GM12878 (cell line): ENCODE results near the gene SELPLG. TPM values are rescaled to one million over a fixed set of nuclear protein-coding genes. Genes with fewer than 3 reads are reported as not detected.
"Not testable (repeated sequence)": the region's sequence is repeated elsewhere in the genome, so short reads cannot be mapped to it uniquely, and the experiment has no call there.

Source experiments
- ATAC-seq: fragments of 200-7000 bp; cut with Tn5 transposase; 3 replicates; pipeline ENCODE4 v1.9.1; 2020; ENCODE audit warnings: mild to moderate bottlenecking, moderate library complexity
- BruUV-seq: library from RNA; stranded (reverse); fragments of 400-500 nt; replicated peaks from 2 replicates; lab custom pipeline; 2021; lab: Mats Ljungman, UMichigan
- CTCF ChIA-PET: fragments of 300-600 bp; sonication (Branson Sonifier 250); formaldehyde crosslinking; extraction: SDS; loops from one replicate; lab custom pipeline; 2021; ENCODE audit warnings: inconsistent platforms; lab: Yijun Ruan, JAX
- POLR2A ChIA-PET: fragments of 350-600 bp; formaldehyde crosslinking; extraction: SDS; loops from one replicate; lab custom pipeline; 2021; ENCODE audit warnings: inconsistent platforms; lab: Charles Lee
- RAD21 ChIA-PET: fragments of 300-600 bp; sonication (Branson Sonifier 250); formaldehyde crosslinking; loops from one replicate; lab custom pipeline; 2023; ENCODE audit warnings: antibody characterized with exemption; ENCODE audit not compliant: unreplicated experiment; lab: Charles Lee
- SMC1A ChIA-PET: fragments of 300-600 bp; sonication (Branson Sonifier 250); formaldehyde crosslinking; loops from one replicate; lab custom pipeline; 2023; ENCODE audit not compliant: unreplicated experiment, uncharacterized antibody; lab: Charles Lee
- DNase-seq: peaks from one replicate; pipeline ENCODE4 v3.0.0-alpha.2; 2011; ENCODE audit warnings: low read depth, low spot score
- FAIRE-seq: peaks from 3 replicates; lab custom pipeline; 2011; peaks lifted over from hg19 to GRCh38; lab: Jason Lieb, UNC
- H2AFZ ChIP-seq: 2 replicates; pipeline ENCODE4 v1.6.0; 2011; ENCODE audit warnings: low read depth, low read length, control low read depth; ENCODE audit not compliant: control insufficient read depth
- H3K27ac ChIP-seq: 2 replicates; pipeline ENCODE4 v1.5.1; 2011; ENCODE audit warnings: control low read depth; ENCODE audit not compliant: control insufficient read depth, insufficient read depth
- H3K27me3 ChIP-seq, 2 experiments: replicated peaks in 1 of 2; 2 replicates each; pipeline versions ENCODE4 v1.6.0 to v1.6.1; 2011; ENCODE audit warnings: low read length in 1 of 2; ENCODE audit not compliant: control insufficient read depth in 2 of 2, insufficient read depth in 2 of 2
- H3K36me3 ChIP-seq, 2 experiments: 2 replicates each; pipeline ENCODE4 v1.5.1; 2011; ENCODE audit warnings: low read length in 1 of 2; ENCODE audit not compliant: control insufficient read depth in 2 of 2, insufficient read depth in 2 of 2
- H3K4me1 ChIP-seq: 2 replicates; pipeline ENCODE4 v1.6.1; 2011; ENCODE audit warnings: mild to moderate bottlenecking, low read length, moderate library complexity, mixed read lengths; ENCODE audit not compliant: control insufficient read depth, insufficient read depth
- H3K4me2 ChIP-seq: 2 replicates; pipeline ENCODE4 v1.6.0; 2011; ENCODE audit warnings: control low read depth; ENCODE audit not compliant: control insufficient read depth, insufficient read depth
- H3K4me3 ChIP-seq: fragments of 200-600 bp; sonication (generic); 2 replicates; pipeline ENCODE4 v1.5.1; 2016
- H3K79me2 ChIP-seq: 2 replicates; pipeline ENCODE4 v1.6.0; 2011; ENCODE audit warnings: low read length; ENCODE audit not compliant: control insufficient read depth, insufficient read depth
- H3K9ac ChIP-seq: 2 replicates; pipeline ENCODE4 v1.8.0; 2011; ENCODE audit warnings: low read length, control low read depth, mixed read lengths; ENCODE audit not compliant: control insufficient read depth, insufficient read depth
- H3K9me3 ChIP-seq: replicated peaks from 3 replicates; pipeline ENCODE4 v1.5.1; 2011; ENCODE audit warnings: mild to moderate bottlenecking, low read length; ENCODE audit not compliant: control insufficient read depth, insufficient read depth
- H4K20me1 ChIP-seq: 2 replicates; pipeline ENCODE4 v1.6.0; 2011; ENCODE audit not compliant: control insufficient read depth, insufficient read depth
- SIN3A ChIP-seq: IDR thresholded peaks from 2 replicates; pipeline ENCODE4 v1.6.1; 2012; ENCODE audit warnings: low read depth, low read length, improper control_type of control experiment
- WGBS: methylation state at CpG from one replicate; pipeline ENCODE4 v1.1.6; 2016; ENCODE audit warnings: low lambda C conversion rate; ENCODE audit not compliant: insufficient replicate concordance, insufficient coverage; ENCODE audit errors: missing lambda C conversion rate; 5-methylcytosine and 5-hydroxymethylcytosine counted together
- in situ Hi-C: fragments of 300-500 bp; cut with MboI; formaldehyde crosslinking; loops from 9 replicates; pipeline ENCODE4 v1.14.3; 2018; ENCODE audit warnings: mixed read lengths
- intact Hi-C: fragments of 100-400 bp; cut with micrococcal nuclease; formaldehyde crosslinking; loops from one replicate; pipeline ENCODE4 v1.14.2; 2022; ENCODE audit not compliant: unreplicated experiment
- polyA plus RNA-seq, 11 experiments: library from polyadenylated mRNA; depleted of rRNA in 4 of 11; unstranded in 6 of 11; stranded (reverse) in 5 of 11; fragments of >200 nt; fragmentation: Nextera tagmentation in 4 of 11; fragmentation: Illumina TruSeq in 1 of 11; extraction: Ambion mirVana in 4 of 11; extraction: Trizol in 1 of 11; gene quantifications; 1 replicate in 1 of 11; 2 replicates in 10 of 11; pipeline versions ENCODE4 v1.2.1 to v1.2.3, GENCODE V29; 2011 to 2016; ENCODE audit warnings: inconsistent platforms in 2 of 11, missing spikeins in 2 of 11, low read depth in 1 of 11
- total RNA-seq, 4 experiments: library from RNA; depleted of rRNA in 3 of 4; stranded (reverse); fragments of >200 nt in 3 of 4; fragmentation: Illumina TruSeq in 1 of 4; extraction: Trizol in 1 of 4; gene quantifications; 2 replicates each; pipeline versions ENCODE4 v1.2.1 to v1.2.3, GENCODE V29; 2013 to 2021
- TF ChIP-seq, protein P1 (sequence below): IDR thresholded peaks from 2 replicates; pipeline ENCODE4 v1.6.1; 2012; ENCODE audit warnings: low read depth, low read length, improper control_type of control experiment
- TF ChIP-seq, protein P2 (sequence below): fragments of 450-650 bp; IDR thresholded peaks from 2 replicates; pipeline ENCODE4 v1.6.1; 2017; ENCODE audit warnings: low read depth, mild to moderate bottlenecking, moderate library complexity
- TF ChIP-seq, protein P3 (sequence below): IDR thresholded peaks from 2 replicates; pipeline ENCODE4 v1.6.1; 2012; ENCODE audit warnings: low read depth, low read length, improper control_type of control experiment

The SELPLG gene
- total and polyA plus RNA-seq, 10 of the 15 experiments (the other 5 are each of a cell fraction or from before 2014, with no cell fraction given): 3.2 to 32.3 (median 23.9) TPM

DNA sequence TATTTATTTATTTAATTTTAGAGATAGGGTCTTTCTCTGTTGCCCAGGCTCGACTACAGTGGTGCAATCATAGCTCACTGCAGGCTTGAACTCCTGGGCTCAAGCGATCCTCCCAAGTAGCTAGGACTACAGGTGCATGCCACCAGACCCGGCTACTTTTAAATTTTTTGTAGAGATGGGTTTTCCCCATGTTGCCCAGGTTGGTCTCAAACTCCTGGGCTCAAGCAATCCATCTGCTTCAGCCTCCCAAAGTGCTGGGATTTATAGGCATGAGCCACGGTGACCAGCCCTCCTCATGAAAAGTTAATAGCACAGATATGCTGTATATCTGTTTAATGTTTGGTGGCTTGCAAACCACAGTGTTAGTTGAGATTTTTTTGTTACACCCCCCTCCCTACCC is 2.4 kb downstream of the SELPLG start:
- intact Hi-C loops: loop anchor here (10.0 kb wide), 2 partner anchors 296 to 464 kb away; partner anchors contain the start of genes ALKBH2, CMKLR1 and UNG
- H2AFZ ChIP-seq, ATAC-seq, H3K27me3 ChIP-seq, H3K9me3 ChIP-seq, H4K20me1 ChIP-seq, FAIRE-seq: not testable (repeated sequence)
- peak overlapping the region; percentile 91 for H3K4me2 ChIP-seq
- RAD21 ChIA-PET: interaction anchor here (0.7 to 17.3 kb wide), 7 partner anchors 8 to 207 kb away, joined by 3 to 413 read pairs (median 6); partner anchors contain the start of genes ISCU and SART3
- 84% methylated on average over 4 of the region's 4 CpGs for WGBS
- H3K79me2 ChIP-seq: peaks cover 28% of the 10 kb centered on the region
- peak overlapping the region; percentile 86 for H3K27ac ChIP-seq
- SMC1A ChIA-PET: interaction anchor here (0.9 to 16.7 kb wide), 6 partner anchors 8 to 63 kb away, joined by 3 to 397 read pairs (median 43); partner anchors contain the start of genes ISCU and SART3
- in situ Hi-C loops: loop anchor here (10.0 kb wide), 1 partner anchor 464 kb away; the partner anchor contains the start of genes ALKBH2 and UNG
- peaks cover 79% of the 10 kb centered on the region for H3K4me1 ChIP-seq
- TF ChIP-seq, protein P1, sequence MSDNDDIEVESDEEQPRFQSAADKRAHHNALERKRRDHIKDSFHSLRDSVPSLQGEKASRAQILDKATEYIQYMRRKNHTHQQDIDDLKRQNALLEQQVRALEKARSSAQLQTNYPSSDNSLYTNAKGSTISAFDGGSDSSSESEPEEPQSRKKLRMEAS: 0 out of 2 replicates have a peak, but pooled peaks have one; percentile 2
- TF ChIP-seq, all 136 proteins: peak for 1; not testable (repeated sequence) for 135
- not testable (repeated sequence) for DNase-seq, H3K36me3 ChIP-seq, BruUV-seq
- POLR2A ChIA-PET: interaction anchor here (0.6 to 10.5 kb wide), 8 partner anchors 9 to 420 kb away, joined by 3 to 199 read pairs (median 4); partner anchors contain the start of gene ISCU
- Histone ChIP-seq H3K4me3 (peak overlapping the region; percentile 73; the same call in 1 of the 2 replicates), H3K9ac (peak overlapping the region; percentile 50; the same call in 1 of the 2 replicates)
- CTCF ChIA-PET: interaction anchor here (1.6 to 17.2 kb wide), 4 partner anchors 12 to 95 kb away, joined by 3 to 244 read pairs (median 174); partner anchors contain the start of gene ISCU

DNA sequence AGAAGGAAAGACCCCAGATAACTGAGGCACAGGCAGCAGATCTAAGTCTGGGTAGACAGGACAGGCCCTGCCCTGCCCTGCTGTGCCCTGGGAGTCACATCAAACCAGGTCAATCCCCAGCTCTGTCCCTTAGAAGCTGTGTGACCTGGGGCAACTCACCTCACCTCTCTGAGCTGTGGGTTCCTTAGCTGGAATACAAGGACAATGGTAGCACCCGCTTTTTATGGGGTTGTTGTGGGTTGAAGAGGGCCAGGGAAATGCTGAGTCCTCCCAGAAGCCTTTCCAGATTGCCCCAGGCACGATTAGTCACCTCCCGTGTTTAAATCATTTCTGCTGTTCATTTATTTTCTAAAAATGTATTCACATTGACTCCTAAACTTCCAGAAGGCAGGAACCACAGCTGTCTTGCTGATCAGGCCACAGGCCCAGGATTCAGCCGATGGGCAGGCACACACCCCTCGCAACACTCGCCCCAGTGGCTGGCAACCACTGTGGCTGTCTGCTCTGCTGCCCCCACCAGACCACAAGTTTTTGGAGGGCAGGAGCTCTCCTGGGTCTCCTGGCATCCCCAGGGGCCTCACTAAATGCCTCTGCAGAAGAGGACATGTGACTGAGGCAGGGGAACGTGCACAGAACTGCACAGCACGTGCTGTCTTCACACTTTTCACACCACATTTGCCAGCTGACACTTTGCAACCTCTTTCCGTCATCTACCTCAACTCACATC is 3.0 kb downstream of the SELPLG start:
- in situ Hi-C loops: loop anchor here (10.0 kb wide), 1 partner anchor 464 kb away; the partner anchor contains the start of genes ALKBH2 and UNG
- FAIRE-seq: peak; percentile 41
- TF ChIP-seq, protein P1: peak; percentile 67; the same call in 1 of the 2 replicates
- TF ChIP-seq, protein P2, sequence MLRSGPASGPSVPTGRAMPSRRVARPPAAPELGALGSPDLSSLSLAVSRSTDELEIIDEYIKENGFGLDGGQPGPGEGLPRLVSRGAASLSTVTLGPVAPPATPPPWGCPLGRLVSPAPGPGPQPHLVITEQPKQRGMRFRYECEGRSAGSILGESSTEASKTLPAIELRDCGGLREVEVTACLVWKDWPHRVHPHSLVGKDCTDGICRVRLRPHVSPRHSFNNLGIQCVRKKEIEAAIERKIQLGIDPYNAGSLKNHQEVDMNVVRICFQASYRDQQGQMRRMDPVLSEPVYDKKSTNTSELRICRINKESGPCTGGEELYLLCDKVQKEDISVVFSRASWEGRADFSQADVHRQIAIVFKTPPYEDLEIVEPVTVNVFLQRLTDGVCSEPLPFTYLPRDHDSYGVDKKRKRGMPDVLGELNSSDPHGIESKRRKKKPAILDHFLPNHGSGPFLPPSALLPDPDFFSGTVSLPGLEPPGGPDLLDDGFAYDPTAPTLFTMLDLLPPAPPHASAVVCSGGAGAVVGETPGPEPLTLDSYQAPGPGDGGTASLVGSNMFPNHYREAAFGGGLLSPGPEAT: no peak
- no peak for TF ChIP-seq SIN3A
- TF ChIP-seq, protein P3, sequence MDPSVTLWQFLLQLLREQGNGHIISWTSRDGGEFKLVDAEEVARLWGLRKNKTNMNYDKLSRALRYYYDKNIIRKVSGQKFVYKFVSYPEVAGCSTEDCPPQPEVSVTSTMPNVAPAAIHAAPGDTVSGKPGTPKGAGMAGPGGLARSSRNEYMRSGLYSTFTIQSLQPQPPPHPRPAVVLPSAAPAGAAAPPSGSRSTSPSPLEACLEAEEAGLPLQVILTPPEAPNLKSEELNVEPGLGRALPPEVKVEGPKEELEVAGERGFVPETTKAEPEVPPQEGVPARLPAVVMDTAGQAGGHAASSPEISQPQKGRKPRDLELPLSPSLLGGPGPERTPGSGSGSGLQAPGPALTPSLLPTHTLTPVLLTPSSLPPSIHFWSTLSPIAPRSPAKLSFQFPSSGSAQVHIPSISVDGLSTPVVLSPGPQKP: no peak

More for the DNA sequence above, 3.0 kb downstream of the SELPLG start:
- DNase-seq (no peak), ATAC-seq (no peak)
- no peak overlapping the region for H2AFZ ChIP-seq
- 0 out of 2 replicates have a peak overlapping the region, but pooled peaks have one; percentile 40 for H3K4me2 ChIP-seq
- H3K27me3 ChIP-seq: no peaks in the 10 kb centered on the region
- whole genome bisulfite sequencing: 40% methylated on average over 9 of the region's 9 CpGs
- POLR2A ChIA-PET: interaction anchor here (0.8 to 10.5 kb wide), 5 partner anchors 10 to 60 kb away, joined by 3 to 199 read pairs (median 7); no protein-coding TSS in a partner anchor
- H3K4me3 ChIP-seq: no peak overlapping the region
- no peak overlapping the region; the same call in 1 of the 2 replicates for H3K27ac ChIP-seq
- SMC1A ChIA-PET: interaction anchor here (1.4 to 16.7 kb wide), 5 partner anchors 9 to 62 kb away, joined by 4 to 397 read pairs (median 81); partner anchors contain the start of genes ISCU and SART3
- H3K79me2 ChIP-seq: peaks cover 22% of the 10 kb centered on the region
- H3K9me3 ChIP-seq: no peaks in the 10 kb centered on the region
- no TSS peak for BruUV-seq
- H3K9ac ChIP-seq: no peak overlapping the region
- intact Hi-C loops: loop anchor here (10.0 kb wide), 2 partner anchors 296 to 464 kb away; partner anchors contain the start of genes ALKBH2, CMKLR1 and UNG
- H3K36me3 ChIP-seq: peaks cover 0 to 3% of the 10 kb centered on the region in 2 experiments; a peak in 1 of 4 replicates
- peaks cover 73% of the 10 kb centered on the region for H3K4me1 ChIP-seq
- H4K20me1 ChIP-seq: no peaks in the 10 kb centered on the region
- CTCF ChIA-PET: interaction anchor here (1.0 to 17.2 kb wide), 5 partner anchors 8 to 95 kb away, joined by 3 to 244 read pairs (median 156); partner anchors contain the start of gene ISCU
- RAD21 ChIA-PET: interaction anchor here (0.7 to 17.3 kb wide), 4 partner anchors 9 to 65 kb away, joined by 3 to 413 read pairs (median 114); partner anchors contain the start of genes ISCU and SART3
